Fibroblast of the conjunctiva (primary cell): ENCODE data around the gene SQOR.
A peak's percentile ranks its signal among the peaks of the same experiment; 100 is the strongest.
"Not testable (repeated sequence)": the region's sequence is repeated elsewhere in the genome, so short reads cannot be mapped to it uniquely, and the experiment has no call there.

ENCODE experiments used
- DNase-seq: peaks from one replicate; pipeline ENCODE4 v3.0.0-alpha.2; 2010; ENCODE audit warnings: low read depth

SQOR gene

GRCh38 chr15:45631776-45632175 lies 3.1 kb upstream of the SQOR start:
- no peak for DNase-seq

GRCh38 chr15:45635191-45635638 lies 386 bp downstream of the SQOR start:
- DNase-seq = no peak

GRCh38 chr15:45635763-45636292 lies 999 bp downstream of the SQOR start:
- DNase-seq = no peak

GRCh38 chr15:45637141-45637540 lies 2.3 kb downstream of the SQOR start:
- DNase-seq = no peak

GRCh38 chr15:45637552-45638033 lies 2.8 kb downstream of the SQOR start:
- peak; percentile 90 for DNase-seq

- peak; percentile 42 for DNase-seq
These were observed 5.8 kb downstream of the SQOR start for GRCh38 chr15:45640616-45641015.

- peak; percentile 87 for DNase-seq
These were observed 6.5 kb downstream of the SQOR start for GRCh38 chr15:45641374-45641781.

- DNase-seq = peak; percentile 79
These were observed 7.4 kb downstream of the SQOR start for GRCh38 chr15:45641999-45642932.

GRCh38 chr15:45644437-45644836 lies 9.6 kb downstream of the SQOR start:
- DNase-seq = no peak

- no peak for DNase-seq
These were observed 10.5 kb downstream of the SQOR start for GRCh38 chr15:45645026-45645980.

- no peak for DNase-seq
These were observed 11.4 kb downstream of the SQOR start for GRCh38 chr15:45646220-45646619.

GRCh38 chr15:45647828-45648227 lies 13.0 kb downstream of the SQOR start:
- no peak for DNase-seq

- no peak for DNase-seq
These were observed 13.8 kb downstream of the SQOR start for GRCh38 chr15:45648521-45649200.

- not testable (repeated sequence) for DNase-seq
These were observed 15.2 kb downstream of the SQOR start for GRCh38 chr15:45650007-45650406.

GRCh38 chr15:45650889-45651525 lies 16.2 kb downstream of the SQOR start:
- DNase-seq = no peak

GRCh38 chr15:45653702-45654424 lies 19.0 kb downstream of the SQOR start:
- no peak for DNase-seq

GRCh38 chr15:45654749-45655148 lies 19.9 kb downstream of the SQOR start:
- DNase-seq = no peak

- no peak for DNase-seq
These were observed 22.4 kb downstream of the SQOR start for GRCh38 chr15:45657254-45657653.

GRCh38 chr15:45657764-45658545 lies 23.1 kb downstream of the SQOR start:
- no peak for DNase-seq
